Measurements from ENCODE around the gene LCE3A.
A peak's percentile ranks its signal among the peaks of the same experiment; 100 is the strongest.
"Not testable (repeated sequence)": the region's sequence is repeated elsewhere in the genome, so short reads cannot be mapped to it uniquely, and the experiment has no call there.

Gene LCE3A, protein sequence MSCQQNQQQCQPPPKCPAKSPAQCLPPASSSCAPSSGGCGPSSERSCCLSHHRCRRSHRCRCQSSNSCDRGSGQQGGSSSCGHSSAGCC

DNA sequence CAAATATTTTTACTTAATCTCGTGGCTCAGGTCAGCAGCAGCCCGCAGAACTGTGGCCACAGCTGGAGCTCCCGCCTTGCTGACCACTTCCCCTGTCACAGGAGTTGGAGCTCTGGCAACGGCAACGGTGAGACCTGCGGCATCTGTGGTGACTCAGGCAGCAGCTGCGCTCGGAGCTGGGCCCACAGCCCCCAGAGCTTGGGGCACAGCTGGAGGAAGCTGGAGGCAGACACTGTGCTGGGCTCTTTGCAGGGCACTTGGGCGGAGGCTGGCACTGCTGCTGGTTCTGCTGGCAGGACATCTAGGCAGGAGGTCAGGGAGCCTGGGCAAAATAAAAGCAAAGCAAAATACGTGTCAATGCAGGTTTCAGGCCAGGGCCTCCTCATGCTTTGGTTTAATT is at the start of gene LCE3A:
TSS of gene LCE3A (minus strand) at position 301 of the 400 bp plus-strand sequence. CDS start at position 301, 0 bp downstream.
- DNase-seq = no peak

DNA sequence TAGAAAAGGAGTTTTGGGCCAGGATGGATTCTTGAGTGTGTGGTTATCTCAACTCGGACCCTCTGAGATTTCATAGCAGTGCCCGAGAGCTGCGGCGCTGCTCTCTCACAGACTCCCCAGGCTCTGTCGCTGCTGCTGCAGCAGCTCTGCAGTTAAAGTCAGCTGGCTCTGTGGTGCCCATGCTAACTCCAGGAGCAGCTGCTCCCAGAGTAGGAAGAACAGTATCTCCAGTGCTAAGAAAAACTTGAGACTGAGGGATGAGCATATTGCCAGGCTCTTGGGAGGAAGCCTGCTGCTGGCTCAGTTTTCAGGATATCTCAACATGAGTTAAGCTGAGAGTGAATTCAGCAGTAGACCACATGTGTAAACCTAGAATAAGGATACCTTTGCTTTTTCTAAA is 44.7 kb upstream of the LCE3A start:
- no peak for DNase-seq

DNA sequence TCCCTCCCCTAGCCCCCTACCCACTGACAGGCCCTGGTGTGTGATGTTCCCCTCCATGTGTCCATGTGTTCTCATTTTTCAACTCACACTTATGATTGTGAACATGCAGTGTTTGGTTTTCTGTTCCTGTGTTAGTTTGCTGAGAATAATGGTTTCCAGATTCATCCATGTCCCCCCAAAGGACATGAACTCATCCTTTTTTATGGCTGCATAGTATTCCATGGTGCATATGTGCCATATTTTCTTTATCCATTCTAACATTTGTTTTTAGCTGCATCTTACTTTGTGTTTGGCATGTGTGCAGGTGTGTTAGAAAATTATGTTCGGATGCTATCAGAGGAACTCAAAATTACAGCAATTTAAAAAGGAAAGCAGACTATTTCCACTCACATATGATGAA is 43.3 kb upstream of the LCE3A start:
- not testable (repeated sequence) for DNase-seq

DNA sequence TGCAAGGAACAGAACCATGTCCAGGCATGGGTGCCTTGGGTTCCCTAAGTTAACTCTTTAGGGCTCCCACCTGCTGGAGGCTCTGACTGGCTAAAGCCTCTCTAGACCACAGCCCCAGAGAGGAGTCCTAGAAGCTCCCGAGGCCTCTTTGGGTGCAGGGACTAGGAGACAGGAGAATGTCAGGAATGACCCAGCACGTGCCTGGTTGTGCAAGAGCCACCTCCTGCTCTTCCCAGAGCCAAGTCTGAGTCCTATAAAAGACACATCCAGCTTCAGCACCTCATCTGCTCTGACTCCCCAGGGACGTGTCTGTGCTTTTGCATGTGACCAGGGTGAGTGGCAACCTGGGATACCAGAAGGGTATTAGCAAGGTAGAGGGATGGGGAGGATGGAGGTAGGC is 40.2 kb upstream of the LCE3A start, which contains the start of gene LCE2D:
TSS of gene LCE2D (plus strand) at position 283 of the 400 bp plus-strand sequence. CDS start 726 bp downstream, outside the sequence.
- no peak for DNase-seq

DNA sequence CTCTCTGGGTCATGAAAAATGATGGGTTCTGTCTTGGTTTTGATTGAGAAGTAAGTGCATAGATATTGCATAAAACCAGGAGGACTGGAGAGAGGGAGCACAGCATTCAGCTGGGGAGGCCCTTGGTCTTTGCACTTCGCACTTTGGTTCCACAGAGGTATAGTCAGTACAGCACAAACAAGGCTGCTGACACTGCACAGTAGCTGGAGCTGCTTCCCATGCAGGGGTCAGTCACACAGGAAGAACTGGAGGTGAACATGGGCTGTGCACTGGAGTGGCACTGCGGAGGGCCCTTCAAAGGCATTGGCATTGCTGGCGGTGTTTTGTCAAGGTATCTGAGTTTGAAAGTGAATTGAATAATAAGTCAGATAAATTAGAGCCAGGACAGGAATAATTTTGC is 35.7 kb upstream of the LCE3A start:
- no peak for DNase-seq

DNA sequence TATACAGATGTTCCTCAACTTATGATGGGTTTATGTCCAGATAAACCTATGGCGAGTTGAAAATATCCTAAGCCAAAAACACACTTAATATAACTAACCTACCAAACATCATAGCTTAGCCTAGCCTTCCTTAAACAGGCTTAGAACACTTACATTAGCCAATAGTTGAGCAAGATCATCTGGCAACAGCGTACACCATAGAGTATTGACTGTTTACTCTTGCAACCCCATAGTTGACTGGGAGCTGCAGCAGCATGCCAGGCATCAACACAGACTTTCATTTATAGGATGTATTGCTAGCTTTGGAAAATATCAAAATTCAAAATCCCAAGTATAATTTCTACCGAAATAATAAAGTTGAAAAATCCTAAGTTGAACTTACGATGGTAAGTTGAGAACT is 34.8 kb upstream of the LCE3A start:
- no peak for DNase-seq

DNA sequence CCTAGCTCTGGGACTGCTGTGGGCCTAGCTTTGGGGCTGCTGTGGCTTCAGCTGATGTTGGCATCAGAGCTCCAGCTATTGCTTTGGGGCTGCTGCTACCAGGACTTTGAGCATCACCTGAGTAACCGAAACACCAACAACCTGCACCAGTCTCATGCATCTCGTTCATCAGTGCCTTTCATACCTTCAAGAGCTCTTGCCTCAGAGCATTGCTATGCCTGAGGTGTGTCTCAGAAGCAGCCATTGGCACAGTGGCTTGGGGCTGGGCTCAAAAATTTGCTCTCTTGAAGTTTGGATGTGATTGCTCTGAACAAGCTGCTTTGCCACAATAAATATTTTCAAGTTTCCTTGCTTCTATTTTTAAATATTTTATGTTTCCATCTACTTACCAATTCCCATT is 33.6 kb upstream of the LCE3A start:
- no peak for DNase-seq

DNA sequence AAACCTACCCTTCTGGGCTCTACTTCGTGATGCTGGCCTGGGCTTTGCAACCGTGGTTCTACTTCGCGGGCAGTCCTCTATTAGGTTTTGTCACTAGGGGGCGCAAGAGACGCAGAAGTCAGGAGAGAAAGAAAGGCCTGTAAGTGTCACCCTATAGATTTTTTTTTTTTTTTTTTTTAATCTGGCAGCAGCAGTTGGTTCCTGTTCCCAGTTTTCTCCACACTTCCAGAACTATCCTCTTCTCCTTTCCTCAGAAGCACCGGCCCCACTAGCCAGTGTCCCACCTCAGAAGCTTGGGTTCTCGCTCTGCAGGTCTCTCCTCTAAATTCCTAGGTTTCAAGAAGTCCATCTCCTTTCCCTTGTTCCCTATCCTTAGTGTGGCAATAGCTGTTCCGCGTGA is 31.2 kb upstream of the LCE3A start:
- peak; percentile 10 for DNase-seq

DNA sequence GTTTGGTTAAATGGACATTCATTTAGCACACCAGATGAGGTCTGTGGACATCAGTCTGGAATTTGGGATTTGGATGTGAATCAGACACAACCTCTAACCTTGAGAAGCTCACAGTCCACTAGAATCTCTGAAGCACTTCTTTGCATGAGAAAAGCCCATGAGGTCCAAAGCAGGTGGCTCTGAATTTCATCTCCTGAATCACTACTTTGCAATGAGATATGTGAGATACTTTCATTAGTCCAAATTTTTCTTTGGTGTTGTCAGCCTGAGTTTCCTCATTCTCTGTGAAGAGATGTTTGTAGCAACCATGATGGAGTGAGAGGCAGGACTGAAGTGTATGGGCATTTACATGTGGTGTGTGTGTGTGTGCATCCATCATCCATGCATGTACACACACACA is 23.8 kb upstream of the LCE3A start:
- no peak for DNase-seq

DNA sequence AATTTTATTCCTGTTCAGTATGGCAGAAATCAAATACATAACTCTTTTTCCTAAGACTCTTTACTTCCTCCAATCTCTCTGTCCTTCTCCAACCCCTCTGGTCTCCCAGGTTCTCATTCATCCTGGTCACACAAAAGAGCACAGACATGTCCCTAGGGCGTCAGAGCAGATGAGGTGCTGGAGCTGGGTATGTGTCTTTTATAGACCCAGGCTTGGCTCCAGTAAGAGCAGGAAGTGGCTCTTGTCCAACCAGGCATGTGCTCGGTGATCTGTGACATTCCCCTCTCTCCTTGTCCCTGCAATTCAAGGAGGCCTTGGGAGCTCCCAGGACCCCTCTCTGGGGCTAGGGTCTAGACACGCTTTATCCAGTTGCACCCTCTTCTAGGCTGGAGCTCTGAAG is 22.2 kb upstream of the LCE3A start:
- no peak for DNase-seq

DNA sequence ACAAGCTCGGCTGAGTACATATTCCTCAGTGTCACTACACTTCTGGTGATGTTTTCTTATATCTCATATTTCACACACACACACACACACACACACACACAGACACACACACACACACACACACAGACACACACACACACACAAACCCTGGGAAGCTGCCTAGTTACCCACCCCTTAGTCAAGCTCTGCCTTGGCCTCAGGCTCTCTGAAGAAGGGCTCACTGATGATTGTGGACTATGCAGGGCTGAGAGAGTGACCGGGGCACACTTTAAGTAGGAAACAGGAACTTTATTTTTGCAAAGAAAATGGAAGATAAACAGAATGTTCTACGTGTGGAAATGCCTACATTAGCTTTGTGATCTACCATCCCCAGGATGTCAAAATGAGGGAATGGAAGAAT is 21.0 kb upstream of the LCE3A start:
- no peak for DNase-seq

DNA sequence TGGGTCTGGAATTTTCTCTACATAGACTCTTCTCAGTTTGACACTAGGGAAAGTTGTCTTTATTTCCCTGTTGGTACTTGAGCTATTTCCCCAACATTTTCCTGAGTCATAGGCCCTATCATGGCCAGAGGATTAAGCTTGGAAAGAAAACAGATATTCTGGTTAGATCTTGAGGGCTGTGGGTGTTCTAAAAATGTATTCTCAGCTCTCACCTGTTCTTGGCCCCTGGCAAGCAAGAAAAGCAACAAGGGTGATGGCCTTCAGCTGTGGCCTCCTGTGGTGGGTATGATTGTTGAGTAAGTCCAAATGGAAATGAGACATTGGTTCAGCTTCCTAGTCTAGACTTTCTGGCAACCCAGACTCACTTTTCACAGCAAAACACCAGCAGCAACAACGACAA is 17.4 kb upstream of the LCE3A start:
- DNase-seq = no peak

DNA sequence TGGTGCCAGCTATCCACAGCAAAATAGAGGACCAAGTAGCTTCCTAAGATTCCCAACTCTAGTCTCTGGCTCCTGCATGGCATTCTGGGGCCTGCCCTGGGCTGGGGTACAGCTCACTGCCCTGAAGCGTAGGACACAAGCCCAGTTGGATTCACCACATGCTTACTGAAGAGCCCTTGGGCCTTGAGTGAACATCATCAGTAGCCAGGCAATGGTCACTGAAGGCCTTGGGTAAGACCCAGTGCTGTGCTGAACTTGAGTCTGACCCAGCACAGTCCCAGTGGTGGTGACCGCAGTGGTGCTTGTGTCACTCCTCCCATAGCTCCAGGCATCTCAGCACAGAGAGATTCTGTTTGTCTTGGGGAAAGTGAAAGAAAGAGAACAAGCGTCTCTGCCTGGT is 7.7 kb upstream of the LCE3A start:
- no peak for DNase-seq

DNA sequence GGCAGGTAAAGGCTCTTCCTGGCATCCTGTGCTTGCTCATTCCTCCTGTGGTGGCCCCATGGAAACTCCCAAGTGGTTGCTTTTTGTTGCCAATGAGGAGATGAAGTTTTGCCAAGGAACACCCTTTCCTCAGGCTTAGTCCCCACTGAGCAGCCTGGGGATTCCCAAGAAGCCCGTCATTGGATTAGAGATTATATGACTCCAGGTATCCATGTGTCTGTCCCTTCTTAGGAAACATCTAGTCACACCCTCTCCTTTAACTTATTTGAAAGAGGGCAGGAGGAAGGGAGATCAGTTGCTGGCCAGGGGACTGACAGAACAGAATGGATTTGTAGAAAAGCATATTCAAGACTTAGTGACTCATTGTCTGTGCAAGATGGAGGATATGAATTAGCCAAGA is 3.8 kb upstream of the LCE3A start:
- no peak for DNase-seq

DNA sequence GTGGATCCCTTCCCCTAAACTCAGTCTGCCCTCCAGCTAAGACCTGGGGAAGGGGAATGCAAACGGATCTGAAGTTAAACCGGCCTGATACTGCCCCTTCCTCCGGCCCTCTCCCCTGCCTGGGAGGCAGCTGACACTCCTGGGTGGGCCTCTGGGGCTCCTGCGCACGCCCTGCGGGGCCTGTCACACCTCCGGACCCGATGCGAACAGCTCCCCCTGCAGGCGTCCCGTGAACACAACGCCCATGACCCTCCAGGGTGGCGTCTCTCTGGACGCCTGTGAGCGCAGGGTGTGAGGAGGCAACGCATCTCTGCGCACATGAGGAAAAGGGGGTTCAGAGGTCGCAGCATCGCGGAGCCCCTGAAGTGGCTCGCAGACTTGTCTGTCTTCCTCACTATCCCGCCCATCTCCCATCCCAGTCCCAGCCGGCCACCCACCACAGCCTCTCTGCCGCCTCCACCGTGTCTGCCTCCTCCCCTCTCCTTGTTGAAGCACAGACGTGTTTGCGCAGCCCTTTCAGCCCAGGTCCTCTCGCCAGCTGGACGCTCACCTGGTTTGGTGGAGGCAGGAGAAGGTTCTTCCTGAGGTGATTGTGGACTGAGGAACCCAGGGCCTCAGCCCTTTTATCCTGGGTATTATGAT is 421 bp upstream of the LCE3A start:
- DNase-seq = no peak

DNA sequence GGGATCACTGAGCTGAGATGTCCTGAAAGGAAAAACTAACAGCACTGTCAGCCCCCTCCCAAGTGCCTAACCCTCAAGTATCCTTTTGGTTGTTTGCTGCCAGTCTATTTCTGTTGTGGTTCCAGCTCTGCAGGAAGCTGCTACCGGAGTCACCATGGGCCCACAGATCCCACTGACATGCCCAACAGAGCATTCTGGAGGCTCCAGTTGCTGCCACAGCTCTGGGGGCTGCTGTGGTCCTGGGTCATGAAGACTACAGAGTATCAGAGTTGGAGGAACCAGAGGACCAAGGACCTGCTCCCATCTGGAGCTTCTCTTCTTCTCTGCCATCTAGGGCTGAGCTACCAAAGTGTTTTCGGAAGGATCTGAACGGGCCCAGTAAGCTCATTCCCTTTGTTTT is 910 bp downstream of the LCE3A start:
- DNase-seq = no peak

DNA sequence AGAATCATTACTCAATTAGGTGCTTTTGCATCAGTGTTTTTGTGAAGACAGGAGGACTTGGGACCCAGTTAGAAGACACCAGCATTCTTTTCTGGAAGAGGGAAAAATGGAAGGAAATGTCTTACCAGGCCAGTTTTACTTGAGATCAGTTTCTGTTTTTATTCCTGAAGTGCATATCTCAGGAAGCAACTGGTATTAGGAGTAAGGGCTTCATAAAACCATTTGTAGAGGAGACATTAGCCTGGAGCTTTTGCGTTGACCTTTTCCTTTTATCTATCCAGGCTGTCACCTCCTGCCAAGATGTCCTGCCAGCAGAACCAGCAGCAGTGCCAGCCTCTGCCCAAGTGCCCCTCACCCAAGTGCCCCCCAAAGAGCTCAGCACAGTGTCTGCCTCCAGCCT is 9.4 kb downstream of the LCE3A start, which contains the start of gene LCE3B:
TSS of gene LCE3B (plus strand) at position 301 of the 400 bp plus-strand sequence. CDS start at position 301, 0 bp downstream.
- DNase-seq = no peak

DNA sequence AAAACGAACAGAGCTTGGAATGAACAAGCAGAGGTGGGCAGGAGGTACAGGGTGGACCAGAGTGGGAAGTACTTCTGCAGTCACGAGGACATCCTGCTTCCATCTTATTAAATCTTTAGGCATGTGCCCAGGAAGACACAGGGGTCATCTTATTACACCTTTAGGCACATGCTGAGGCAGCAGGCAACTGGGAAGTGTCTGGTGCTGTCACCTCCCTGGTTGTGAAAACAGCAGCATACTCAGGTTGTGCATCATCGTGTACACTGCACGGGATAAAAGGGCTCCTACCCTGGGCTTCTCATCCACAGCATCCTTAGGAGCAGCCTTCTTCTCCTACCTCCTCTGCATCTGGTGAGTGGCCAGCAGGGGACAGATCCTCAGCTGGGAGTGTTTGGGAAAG is 23.0 kb downstream of the LCE3A start, which contains the start of gene LCE3C:
TSS of gene LCE3C (plus strand) at position 301 of the 400 bp plus-strand sequence. CDS start 498 bp downstream, outside the sequence.
- no peak for DNase-seq

DNA sequence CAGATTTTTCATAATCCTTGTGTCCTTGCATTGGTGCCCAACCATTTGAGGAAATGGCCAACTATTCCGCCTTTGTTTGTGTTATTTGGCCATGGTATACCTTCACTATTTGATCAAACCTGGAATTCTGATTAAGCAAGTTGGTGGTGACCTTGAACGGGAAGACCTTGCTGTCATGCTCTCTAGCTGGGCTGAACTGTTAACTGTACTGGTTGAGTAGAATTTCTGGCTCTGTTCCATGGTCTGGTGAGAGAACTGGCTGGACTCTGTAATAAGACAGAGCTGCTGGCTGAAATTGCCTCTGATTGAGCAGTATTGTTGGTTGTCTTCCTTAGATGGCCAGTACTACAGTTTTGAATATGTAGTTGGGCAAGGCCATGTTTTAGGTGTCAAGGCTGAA is 25.9 kb downstream of the LCE3A start:
- DNase-seq = no peak

DNA sequence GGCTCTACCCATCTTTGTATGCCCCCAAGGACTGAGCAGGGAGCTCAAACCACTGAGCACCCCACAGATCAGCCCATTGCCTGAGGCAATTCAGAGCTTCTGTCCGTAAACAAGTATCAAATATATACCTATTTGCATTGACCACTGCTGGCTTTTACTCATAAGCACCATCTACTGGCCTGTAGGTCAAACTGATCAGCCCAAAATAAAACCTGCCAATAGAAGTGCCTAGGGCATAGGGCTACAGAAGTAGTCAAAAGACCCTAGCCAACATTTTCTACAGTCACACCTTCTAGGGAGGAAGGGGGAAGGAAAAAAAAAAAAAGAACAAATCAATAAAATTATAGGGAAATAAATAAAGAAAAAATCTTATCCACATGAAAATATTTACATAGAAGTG is 37.3 kb downstream of the LCE3A start:
- DNase-seq = no peak

DNA sequence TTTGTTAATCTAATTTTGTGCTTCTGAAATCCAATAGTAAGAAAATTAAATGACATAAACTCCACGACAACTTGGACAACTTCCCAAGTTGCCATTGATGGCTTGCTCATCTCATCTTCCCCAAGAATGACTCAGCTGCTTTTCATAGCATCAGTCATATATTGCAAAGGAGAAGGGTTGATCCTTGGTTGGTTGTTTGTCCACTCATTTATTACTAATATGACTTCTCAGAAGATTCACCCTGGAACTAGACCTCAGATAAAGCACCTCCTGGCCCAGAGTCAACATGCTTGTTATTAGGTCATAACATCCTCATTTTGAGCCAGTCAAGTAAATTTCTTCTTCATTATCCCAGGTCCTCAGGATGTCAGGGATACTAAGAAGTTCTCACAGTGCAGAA is 40.3 kb downstream of the LCE3A start:
- DNase-seq = no peak

DNA sequence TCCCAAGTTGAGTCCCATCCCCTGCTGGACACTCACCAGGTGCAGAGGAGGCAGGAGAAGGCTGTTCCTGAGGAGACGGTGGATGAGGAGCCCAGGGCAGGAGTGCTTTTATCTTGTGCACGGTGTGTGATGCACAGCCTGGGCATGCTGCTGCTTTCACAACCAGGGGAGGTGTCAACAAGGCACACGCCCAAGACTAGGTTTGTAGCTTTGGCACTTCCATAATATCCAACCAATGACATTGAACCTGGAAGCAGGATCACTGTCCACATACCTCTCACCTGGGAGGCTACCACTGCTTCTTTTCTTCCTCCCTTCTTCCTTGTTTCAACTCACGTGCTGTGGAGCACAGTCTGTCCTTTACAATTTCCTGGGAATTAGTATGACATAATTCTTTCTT is 42.5 kb downstream of the LCE3A start, which contains the start of gene LCE3D:
TSS of gene LCE3D (minus strand) at position 84 of the 400 bp plus-strand sequence. CDS start 580 bp downstream, outside the sequence.
- DNase-seq = no peak

DNA sequence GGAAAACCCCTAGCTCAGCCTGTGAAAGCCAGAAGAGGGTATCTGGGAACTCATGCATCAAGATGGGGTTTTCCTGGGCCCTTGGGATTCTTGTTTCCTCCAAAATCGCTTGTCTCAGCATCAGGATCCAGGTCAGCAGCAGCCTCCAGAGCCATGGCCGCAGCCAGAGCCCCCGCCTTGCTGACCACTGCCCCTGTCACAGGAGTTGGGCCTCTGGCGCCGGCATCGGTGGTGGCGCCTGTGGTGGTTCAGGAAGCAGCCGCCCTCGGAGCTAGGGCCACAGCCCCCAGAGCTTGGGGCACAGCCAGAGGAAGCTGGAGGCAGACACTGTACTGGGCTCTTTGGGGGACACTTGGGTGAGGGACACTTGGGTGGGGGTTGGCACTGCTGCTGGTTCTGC is 43.4 kb downstream of the LCE3A start:
- not testable (repeated sequence) for DNase-seq

DNA sequence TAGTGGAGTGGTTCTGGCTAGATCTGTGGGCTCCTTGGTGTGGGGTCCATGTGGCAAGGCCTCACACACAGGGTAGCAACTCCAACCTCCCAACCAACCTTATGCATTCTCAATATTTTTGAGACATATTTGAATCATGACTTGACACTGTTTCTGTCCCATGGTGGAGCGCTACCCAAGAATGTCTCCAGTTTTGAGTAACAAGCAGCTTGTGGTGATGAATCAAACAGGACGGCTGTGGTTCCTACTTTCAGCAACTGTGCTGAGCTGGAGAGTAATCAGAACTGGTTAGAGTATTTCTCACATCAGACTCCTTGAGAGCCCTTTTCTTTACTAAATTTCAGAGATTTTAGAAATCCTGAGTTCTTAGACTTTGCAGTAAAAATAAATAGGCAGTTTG is 45.7 kb downstream of the LCE3A start:
- DNase-seq = no peak

All from CD4-positive, alpha-beta T cell treated with Interferon gamma for 1 hour (primary cell).